Cardiac fibroblast (primary cell): ENCODE data around the gene GRAMD1B.

ENCODE experiments used
- DNase-seq, 2 donors: peaks; one replicate each; pipeline versions ENCODE4 v3.0.0 to v3.0.0-alpha.2; 2010; ENCODE audit warnings: low read depth in 2 of 2
- H3K4me3 ChIP-seq, 2 donors: replicated peaks in 1 of 2; 1 replicate in 1 of 2; 2 replicates in 1 of 2; pipeline ENCODE4 v1.5.1; 2011; ENCODE audit warnings: low read depth in 2 of 2, low read length in 2 of 2, mild to moderate bottlenecking in 2 of 2, moderate library complexity in 1 of 2
- TF ChIP-seq, protein P1 (sequence below): IDR thresholded peaks from one replicate; pipeline ENCODE4 v1.5.1; 2011; ENCODE audit warnings: low read depth, mild to moderate bottlenecking, low read length, inconsistent platforms

GRAMD1B gene

DNA sequence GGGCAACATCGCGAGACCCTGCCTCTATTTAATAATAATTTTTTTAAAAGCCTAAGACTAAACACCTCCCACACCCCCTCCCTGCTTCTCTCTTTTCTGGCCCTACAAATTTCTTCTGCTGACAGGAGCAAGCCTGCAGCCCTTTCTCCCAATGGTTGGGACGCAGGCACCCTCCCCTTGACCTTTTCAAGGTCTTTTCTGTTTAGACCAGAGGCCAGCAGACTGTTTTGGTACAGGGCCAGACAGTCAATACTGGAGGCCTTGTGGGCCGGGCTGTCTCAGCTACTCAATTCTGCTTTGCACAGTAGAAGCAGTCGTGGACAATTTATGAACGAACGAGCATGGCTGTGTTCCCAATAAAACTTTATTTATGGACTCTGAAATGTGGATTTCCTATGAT lies 132.1 kb downstream of the GRAMD1B start:
- H3K4me3 ChIP-seq = no peak overlapping the region
- TF ChIP-seq, protein P1, sequence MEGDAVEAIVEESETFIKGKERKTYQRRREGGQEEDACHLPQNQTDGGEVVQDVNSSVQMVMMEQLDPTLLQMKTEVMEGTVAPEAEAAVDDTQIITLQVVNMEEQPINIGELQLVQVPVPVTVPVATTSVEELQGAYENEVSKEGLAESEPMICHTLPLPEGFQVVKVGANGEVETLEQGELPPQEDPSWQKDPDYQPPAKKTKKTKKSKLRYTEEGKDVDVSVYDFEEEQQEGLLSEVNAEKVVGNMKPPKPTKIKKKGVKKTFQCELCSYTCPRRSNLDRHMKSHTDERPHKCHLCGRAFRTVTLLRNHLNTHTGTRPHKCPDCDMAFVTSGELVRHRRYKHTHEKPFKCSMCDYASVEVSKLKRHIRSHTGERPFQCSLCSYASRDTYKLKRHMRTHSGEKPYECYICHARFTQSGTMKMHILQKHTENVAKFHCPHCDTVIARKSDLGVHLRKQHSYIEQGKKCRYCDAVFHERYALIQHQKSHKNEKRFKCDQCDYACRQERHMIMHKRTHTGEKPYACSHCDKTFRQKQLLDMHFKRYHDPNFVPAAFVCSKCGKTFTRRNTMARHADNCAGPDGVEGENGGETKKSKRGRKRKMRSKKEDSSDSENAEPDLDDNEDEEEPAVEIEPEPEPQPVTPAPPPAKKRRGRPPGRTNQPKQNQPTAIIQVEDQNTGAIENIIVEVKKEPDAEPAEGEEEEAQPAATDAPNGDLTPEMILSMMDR = no peak
- DNase-seq = no peak

DNA sequence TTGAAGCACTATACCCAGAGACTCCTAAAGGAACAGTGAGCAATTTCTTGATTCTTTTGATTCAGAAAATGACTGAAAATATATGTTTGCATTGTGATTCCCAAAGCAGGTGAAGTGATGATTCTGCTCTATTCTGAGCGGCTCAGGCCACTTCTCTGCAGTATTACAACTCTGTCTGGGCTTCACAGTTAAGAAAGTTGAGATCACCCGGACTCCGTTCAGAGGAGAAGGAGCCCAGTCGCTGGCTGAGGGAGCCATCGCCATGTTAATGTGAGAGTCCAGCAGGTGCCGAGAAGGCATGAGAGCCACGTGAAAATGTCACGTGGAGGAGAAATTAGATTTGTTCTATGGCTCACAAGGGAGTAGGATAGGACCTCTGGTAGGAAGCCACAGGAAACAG lies 132.8 kb downstream of the GRAMD1B start:
- no peak for DNase-seq
- TF ChIP-seq, protein P1 = no peak
- H3K4me3 ChIP-seq = no peak overlapping the region

DNA sequence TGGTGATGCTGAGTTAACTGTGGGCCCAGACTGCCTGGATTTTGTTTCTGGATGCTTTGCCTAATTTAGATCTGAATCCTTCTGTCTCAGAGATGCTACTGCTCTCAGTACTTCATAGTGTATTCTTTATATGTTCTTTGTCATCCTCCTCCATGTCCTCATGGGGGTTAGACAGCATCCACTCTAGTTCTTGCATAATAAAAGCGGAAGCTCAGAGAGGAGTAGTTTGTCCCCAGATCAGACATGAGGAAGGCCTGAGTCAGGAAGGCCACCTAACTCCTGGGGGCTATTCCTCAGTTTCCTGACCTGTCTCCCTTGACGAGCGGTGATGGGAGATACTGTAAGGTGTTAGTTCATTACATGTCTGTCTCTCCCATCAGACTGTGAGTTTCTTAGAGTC lies 134.2 kb downstream of the GRAMD1B start:
- TF ChIP-seq, protein P1 = no peak
- no peak overlapping the region for H3K4me3 ChIP-seq
- DNase-seq = no peak

DNA sequence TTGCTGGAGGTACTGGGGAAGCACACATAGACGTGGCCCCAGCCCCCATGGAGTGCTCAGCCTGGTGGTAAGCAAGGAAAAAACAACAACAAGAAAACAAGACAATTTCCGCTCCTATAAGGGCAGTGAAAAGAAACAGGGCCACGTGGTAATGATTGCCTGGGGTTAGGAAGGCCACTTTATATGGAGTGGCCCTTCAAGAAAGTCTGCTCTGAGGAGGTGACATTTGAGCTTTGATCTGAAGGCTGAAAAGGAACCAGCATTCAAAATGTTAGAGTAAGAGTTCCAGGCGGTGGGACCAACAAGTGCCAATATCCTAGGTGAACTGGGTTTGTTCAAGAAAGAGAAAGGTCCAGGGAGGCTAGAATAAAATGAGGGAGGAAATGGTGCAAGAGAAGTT lies 136.8 kb downstream of the GRAMD1B start:
- DNase-seq = no peak
- H3K4me3 ChIP-seq = no peak overlapping the region
- TF ChIP-seq, protein P1 = no peak

DNA sequence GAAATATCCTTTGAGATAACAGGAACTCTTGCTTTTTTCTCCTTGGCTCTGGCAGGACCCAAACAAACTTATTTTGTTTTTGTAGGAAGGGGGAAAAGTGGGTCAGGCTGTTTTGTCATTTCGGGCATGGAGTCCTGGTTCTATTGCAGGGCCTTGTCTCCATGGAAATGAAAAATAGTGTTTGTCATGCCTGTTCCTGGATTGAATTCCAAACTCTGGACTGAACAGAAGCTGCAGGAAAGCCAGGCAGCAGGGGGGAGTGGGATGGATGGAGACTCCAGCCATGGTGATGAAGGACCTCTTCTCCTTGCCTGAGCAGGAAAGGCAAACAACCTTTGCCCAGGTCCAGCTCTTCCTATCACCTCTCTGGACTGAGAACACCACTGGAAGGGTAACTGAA lies 137.4 kb downstream of the GRAMD1B start:
- TF ChIP-seq, protein P1 = no peak
- DNase-seq = no peak
- H3K4me3 ChIP-seq = no peak overlapping the region

DNA sequence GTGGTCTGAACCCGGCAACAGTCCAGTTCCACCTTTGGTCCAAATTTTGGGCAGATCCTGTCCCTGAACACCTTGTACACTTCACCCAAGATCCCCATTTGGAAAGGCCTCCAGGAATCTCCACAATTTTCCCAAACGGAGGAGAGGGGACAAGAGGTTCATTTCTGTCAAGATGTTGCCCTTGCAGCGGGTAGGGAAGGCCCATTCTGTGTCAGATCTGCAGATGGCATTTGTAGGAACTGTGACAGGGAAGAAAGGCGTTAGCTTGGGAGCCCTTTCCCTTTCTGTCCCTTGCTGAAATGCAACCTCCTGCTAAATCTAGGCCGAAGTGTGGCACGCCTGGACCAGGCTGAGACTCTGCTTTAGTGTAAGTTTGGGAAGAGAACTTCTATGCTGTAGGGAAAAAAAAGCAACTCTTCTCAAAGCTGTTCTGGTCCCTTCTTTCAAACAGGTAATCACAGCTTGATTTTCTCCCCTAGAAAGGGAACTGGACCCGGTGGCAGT lies 138.3 kb downstream of the GRAMD1B start:
- H3K4me3 ChIP-seq = no peak overlapping the region
- DNase-seq = no peak
- TF ChIP-seq, protein P1 = no peak

DNA sequence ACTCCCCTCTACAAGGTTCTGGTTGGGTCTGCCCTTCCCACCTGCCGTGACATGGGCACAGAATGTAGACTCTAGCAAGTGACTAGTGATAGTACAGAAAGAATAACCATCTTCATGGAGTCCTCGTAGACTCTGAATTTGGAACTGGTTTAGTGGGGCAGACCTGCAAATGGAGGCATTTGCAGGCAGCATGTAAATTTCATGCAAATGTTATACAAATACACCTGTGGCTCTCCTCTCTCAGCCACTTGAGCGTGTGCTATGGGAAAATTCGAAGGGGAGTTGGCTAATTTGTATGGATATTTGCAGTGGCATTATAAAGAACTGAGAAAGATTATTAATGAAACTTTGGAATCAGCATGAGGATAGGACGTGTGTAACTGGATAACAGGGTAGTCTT lies 139.3 kb downstream of the GRAMD1B start:
- no peak for DNase-seq
- no peak overlapping the region for H3K4me3 ChIP-seq
- TF ChIP-seq, protein P1 = no peak
